GM19467 (cell line): ENCODE results near the gene KIF1B.
"Not testable (repeated sequence)": the region's sequence is repeated elsewhere in the genome, so short reads cannot be mapped to it uniquely, and the experiment has no call there.

Source experiments
- ATAC-seq: cut with Tn5 transposase; IDR thresholded peaks from one replicate; pipeline ENCODE4 v1.9.1; 2021; ENCODE audit warnings: mild to moderate bottlenecking, moderate library complexity; ENCODE audit not compliant: unreplicated experiment

Gene KIF1B

GRCh38 chr1:10189659-10190058 lies 20.7 kb upstream of the KIF1B start:
- ATAC-seq: no peak

GRCh38 chr1:10192263-10192662 lies 18.1 kb upstream of the KIF1B start:
- ATAC-seq: no peak

- ATAC-seq: no peak
Observed at GRCh38 chr1:10193288-10193687, 17.1 kb upstream of the KIF1B start.

GRCh38 chr1:10195570-10195969 lies 14.8 kb upstream of the KIF1B start:
- ATAC-seq: no peak

GRCh38 chr1:10196976-10197375 lies 13.4 kb upstream of the KIF1B start:
- no peak for ATAC-seq

- no peak for ATAC-seq
Observed at GRCh38 chr1:10200620-10201019, 9.8 kb upstream of the KIF1B start.

- ATAC-seq: no peak
Observed at GRCh38 chr1:10204003-10204642, 6.2 kb upstream of the KIF1B start.

- not testable (repeated sequence) for ATAC-seq
Observed at GRCh38 chr1:10205206-10205605, 5.2 kb upstream of the KIF1B start.

- ATAC-seq: no peak
Observed at GRCh38 chr1:10207810-10208209, 2.6 kb upstream of the KIF1B start.

GRCh38 chr1:10208537-10208936 lies 1.8 kb upstream of the KIF1B start:
- ATAC-seq: no peak

- no peak for ATAC-seq
Observed at GRCh38 chr1:10209590-10209904, 823 bp upstream of the KIF1B start.

GRCh38 chr1:10210841-10211804 lies 753 bp downstream of the KIF1B start:
- no peak for ATAC-seq

- no peak for ATAC-seq
Observed at GRCh38 chr1:10211805-10212410, 1.5 kb downstream of the KIF1B start.

- ATAC-seq: no peak
Observed at GRCh38 chr1:10212476-10212875, 2.1 kb downstream of the KIF1B start.

- ATAC-seq: no peak
Observed at GRCh38 chr1:10213186-10213705, 2.9 kb downstream of the KIF1B start.

GRCh38 chr1:10216090-10216749 lies 5.8 kb downstream of the KIF1B start:
- ATAC-seq: no peak

- ATAC-seq: no peak
Observed at GRCh38 chr1:10217748-10218441, 7.5 kb downstream of the KIF1B start.

GRCh38 chr1:10220200-10220599 lies 9.8 kb downstream of the KIF1B start:
- ATAC-seq: no peak

- ATAC-seq: not testable (repeated sequence)
Observed at GRCh38 chr1:10220657-10221056, 10.3 kb downstream of the KIF1B start.

- no peak for ATAC-seq
Observed at GRCh38 chr1:10225573-10225972, 15.2 kb downstream of the KIF1B start.

GRCh38 chr1:10228528-10228927 lies 18.2 kb downstream of the KIF1B start:
- ATAC-seq: no peak
